Neural cell (in vitro differentiated cells): ENCODE measurements around the gene HPX.
A peak's percentile ranks its signal among the peaks of the same experiment; 100 is the strongest.

Experiments used
- EP300 ChIP-seq: fragments of 450-650 bp; conservative IDR thresholded peaks from 2 replicates; pipeline ENCODE4 v1.6.1; 2014; ENCODE audit warnings: antibody characterized with exemption, mild to moderate bottlenecking, moderate library complexity; ENCODE audit not compliant: poor library complexity, severe bottlenecking
- EZH2 ChIP-seq: fragments of 200-600, 300-800 bp; shearing (Covaris generic), sonication (generic); IDR thresholded peaks from 2 replicates; pipeline ENCODE4 v1.6.1; 2014; ENCODE audit warnings: antibody characterized with exemption, low read length, borderline replicate concordance, mild to moderate bottlenecking; ENCODE audit not compliant: insufficient read depth, poor library complexity, severe bottlenecking
- TF ChIP-seq, protein P1 (sequence below): fragments of 450-650 bp; IDR thresholded peaks from 2 replicates; pipeline ENCODE4 v1.5.1; 2014; ENCODE audit warnings: antibody characterized with exemption, mild to moderate bottlenecking, moderate library complexity; ENCODE audit not compliant: poor library complexity, severe bottlenecking

DNA sequence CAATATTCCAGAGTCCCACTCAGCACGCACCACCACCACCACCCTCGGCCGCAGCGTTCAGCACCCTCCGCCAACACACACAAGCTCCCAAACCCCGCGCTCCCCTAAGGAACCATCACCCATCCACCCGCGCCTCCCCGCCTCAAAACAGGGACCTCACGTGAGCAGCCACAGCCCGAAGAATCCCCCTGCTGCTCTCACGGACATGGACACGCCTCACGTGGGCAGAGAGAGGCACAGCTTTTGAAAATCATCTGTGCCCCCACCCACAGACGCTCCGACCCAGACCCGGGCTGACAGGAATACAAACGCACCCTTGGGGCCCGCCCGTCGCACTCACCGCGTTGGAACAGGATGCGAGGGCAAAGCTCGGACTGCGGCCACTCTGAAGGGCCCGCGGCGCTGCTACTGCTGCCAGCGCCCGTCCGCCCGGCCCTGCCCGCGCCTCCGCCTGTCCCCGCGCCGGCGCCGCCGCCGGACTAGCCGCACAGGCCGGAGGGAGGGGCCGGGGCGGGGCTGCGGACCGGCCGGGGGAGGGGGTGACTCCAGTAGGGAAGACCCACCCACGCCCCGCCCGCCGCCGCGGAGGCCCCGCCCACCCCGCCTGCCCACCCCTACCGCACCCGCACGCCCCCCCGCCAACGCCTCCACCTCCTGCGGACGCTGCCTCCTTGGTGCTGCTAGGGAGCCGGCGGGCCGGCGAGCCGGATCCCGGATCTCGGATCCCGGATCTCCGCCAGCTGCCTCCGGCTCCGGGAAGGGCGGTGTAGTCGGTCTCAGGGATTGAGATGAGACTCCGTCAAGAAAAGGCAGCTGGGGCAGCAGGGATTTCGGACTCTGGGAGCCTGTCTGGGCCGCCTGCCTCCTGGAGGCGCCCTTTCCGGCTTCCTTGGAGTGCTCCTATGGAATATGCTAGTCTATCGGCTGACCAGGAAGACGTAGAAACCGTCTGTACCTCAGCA, 32.9 kb upstream of the HPX start, which contains the start of gene TRIM3:
- TF ChIP-seq, protein P1, sequence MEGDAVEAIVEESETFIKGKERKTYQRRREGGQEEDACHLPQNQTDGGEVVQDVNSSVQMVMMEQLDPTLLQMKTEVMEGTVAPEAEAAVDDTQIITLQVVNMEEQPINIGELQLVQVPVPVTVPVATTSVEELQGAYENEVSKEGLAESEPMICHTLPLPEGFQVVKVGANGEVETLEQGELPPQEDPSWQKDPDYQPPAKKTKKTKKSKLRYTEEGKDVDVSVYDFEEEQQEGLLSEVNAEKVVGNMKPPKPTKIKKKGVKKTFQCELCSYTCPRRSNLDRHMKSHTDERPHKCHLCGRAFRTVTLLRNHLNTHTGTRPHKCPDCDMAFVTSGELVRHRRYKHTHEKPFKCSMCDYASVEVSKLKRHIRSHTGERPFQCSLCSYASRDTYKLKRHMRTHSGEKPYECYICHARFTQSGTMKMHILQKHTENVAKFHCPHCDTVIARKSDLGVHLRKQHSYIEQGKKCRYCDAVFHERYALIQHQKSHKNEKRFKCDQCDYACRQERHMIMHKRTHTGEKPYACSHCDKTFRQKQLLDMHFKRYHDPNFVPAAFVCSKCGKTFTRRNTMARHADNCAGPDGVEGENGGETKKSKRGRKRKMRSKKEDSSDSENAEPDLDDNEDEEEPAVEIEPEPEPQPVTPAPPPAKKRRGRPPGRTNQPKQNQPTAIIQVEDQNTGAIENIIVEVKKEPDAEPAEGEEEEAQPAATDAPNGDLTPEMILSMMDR: peak; percentile 57
- TF ChIP-seq EZH2 (no peak), EP300 (no peak)
